ENCODE results near the gene SLC8A1.

- TF ChIP-seq CTCF (IDR thresholded peaks at IDR 0.05; ENCODE audit: low read depth, low read length) (no peak), MAX (IDR thresholded peaks at IDR 0.05; ENCODE audit: low read depth, low read length) (no peak), POLR2A (IDR thresholded peaks at IDR 0.05; ENCODE audit: extremely low read depth, insufficient read length) (no peak)
These were observed 289.9 kb downstream of the SLC8A1 start for GRCh38 chr2:40161986-40162385.
